ENCODE data around the gene MTERF1.

- TF ChIP-seq CTCF (conservative IDR thresholded peaks at IDR 0.05 in 1 of 2, IDR thresholded peaks at IDR 0.05 in 1 of 2; ENCODE audit: low read depth in 1 of 2, low read length in 2 of 2) (no peak), EZH2 (IDR thresholded peaks at IDR 0.05; ENCODE audit: low read length, missing control alignments) (no peak)
Measured at GRCh38 chr7:91826377-91826776, 54.1 kb downstream of the MTERF1 start.

All from fibroblast of lung (primary cell).